ENCODE data around the gene COX5B. TPM values are rescaled to one million over a fixed set of nuclear protein-coding genes. Genes with fewer than 3 reads are reported as not detected.

The COX5B gene
- total RNA-seq, 2 experiments from 2014 or later, result 209 to 210 TPM

- ChIA-PET CTCF (interaction anchor here (0.5 to 3.4 kb wide), 9 partner anchors 9 to 73 kb away, joined by 3 to 28 read pairs (median 13); partner anchors contain the start of genes COX5B and ZAP70), POLR2A (interaction anchor here (1.0 to 6.3 kb wide), 8 partner anchors 12 to 300 kb away, joined by 3 to 148 read pairs (median 8); partner anchors contain the start of genes ANKRD36B, COX5B and ZAP70)
These were observed 17.7 kb downstream of the COX5B start for GRCh38 chr2:97663626-97663961.

- ChIA-PET CTCF (interaction anchor here (0.5 to 3.4 kb wide), 7 partner anchors 9 to 36 kb away, joined by 5 to 28 read pairs (median 7); partner anchors contain the start of gene COX5B), POLR2A (interaction anchor here (0.6 to 6.3 kb wide), 7 partner anchors 9 to 74 kb away, joined by 3 to 148 read pairs (median 6); partner anchors contain the start of genes ANKRD36B, COX5B and ZAP70)
These were observed 18.2 kb downstream of the COX5B start, which contains the start of gene ACTR1B for GRCh38 chr2:97663962-97664635. TSS of gene ACTR1B (minus strand) at chr2:97664044. CDS start at chr2:97663890, 154 bp downstream.

- ChIA-PET CTCF (interaction anchor here (0.9 to 3.4 kb wide), 6 partner anchors 8 to 46 kb away, joined by 3 to 28 read pairs (median 10); partner anchors contain the start of gene COX5B), POLR2A (interaction anchor here (0.6 to 6.3 kb wide), 7 partner anchors 8 to 74 kb away, joined by 3 to 148 read pairs (median 6); partner anchors contain the start of genes ANKRD36B, COX5B and ZAP70)
These were observed 18.7 kb downstream of the COX5B start for GRCh38 chr2:97664636-97664970.

GRCh38 chr2:97669448-97669847 lies 23.6 kb downstream of the COX5B start, which contains the start of gene C2orf92:
TSS of gene C2orf92 (plus strand) at chr2:97669713. CDS start at chr2:97669789, 76 bp downstream.
- CTCF ChIA-PET, result no interaction called here
- POLR2A ChIA-PET, result no interaction called here

- ChIA-PET POLR2A (no interaction called here), CTCF (no interaction called here)
These were observed 24.6 kb downstream of the COX5B start for GRCh38 chr2:97670471-97670870.

GRCh38 chr2:97671526-97671925 lies 25.7 kb downstream of the COX5B start:
- POLR2A ChIA-PET, result no interaction called here
- CTCF ChIA-PET, result no interaction called here

- POLR2A ChIA-PET, result interaction anchor here (1.0 kb wide), 1 partner anchor 8 kb away, joined by 6 read pairs; no protein-coding TSS in a partner anchor
- CTCF ChIA-PET, result interaction anchor here (1.0 kb wide), 1 partner anchor 8 kb away, joined by 6 read pairs; the partner anchor contains the start of gene ACTR1B
These were observed 26.8 kb downstream of the COX5B start for GRCh38 chr2:97672606-97673140.

- ChIA-PET POLR2A (interaction anchor here (1.0 kb wide), 1 partner anchor 9 kb away, joined by 6 read pairs; no protein-coding TSS in a partner anchor), CTCF (interaction anchor here (1.0 kb wide), 1 partner anchor 9 kb away, joined by 6 read pairs; the partner anchor contains the start of gene ACTR1B)
These were observed 27.5 kb downstream of the COX5B start for GRCh38 chr2:97673182-97673914.

- ChIA-PET POLR2A (no interaction called here), CTCF (no interaction called here)
These were observed 28.0 kb downstream of the COX5B start for GRCh38 chr2:97673915-97674283.

- POLR2A ChIA-PET, result interaction anchor here (1.8 kb wide), 1 partner anchor 13 kb away, joined by 6 read pairs; no protein-coding TSS in a partner anchor
- CTCF ChIA-PET, result interaction anchor here (0.7 to 1.6 kb wide), 3 partner anchors 9 to 23 kb away, joined by 3 to 6 read pairs (median 3); no protein-coding TSS in a partner anchor
These were observed 29.7 kb downstream of the COX5B start for GRCh38 chr2:97675430-97676113.

- POLR2A ChIA-PET, result no interaction called here
- CTCF ChIA-PET, result interaction anchor here (0.7 to 1.2 kb wide), 3 partner anchors 11 to 86 kb away, joined by 3 to 5 read pairs (median 3); partner anchors contain the start of gene ACTR1B
These were observed 30.8 kb downstream of the COX5B start for GRCh38 chr2:97676620-97677019.

GRCh38 chr2:97677480-97677879 lies 31.6 kb downstream of the COX5B start:
- ChIA-PET CTCF (interaction anchor here (1.2 kb wide), 1 partner anchor 87 kb away, joined by 3 read pairs; no protein-coding TSS in a partner anchor), POLR2A (no interaction called here)

GRCh38 chr2:97678298-97678697 lies 32.4 kb downstream of the COX5B start:
- CTCF ChIA-PET, result no interaction called here
- POLR2A ChIA-PET, result no interaction called here

GRCh38 chr2:97687235-97687634 lies 41.4 kb downstream of the COX5B start:
- ChIA-PET POLR2A (interaction anchor here (0.6 kb wide), 1 partner anchor 118 kb away, joined by 9 read pairs; no protein-coding TSS in a partner anchor), CTCF (interaction anchor here (0.9 kb wide), 1 partner anchor 13 kb away, joined by 3 read pairs; no protein-coding TSS in a partner anchor)

GRCh38 chr2:97688062-97688827 lies 42.4 kb downstream of the COX5B start:
- POLR2A ChIA-PET, result interaction anchor here (0.5 to 1.0 kb wide), 4 partner anchors 24 to 42 kb away, joined by 3 to 6 read pairs (median 4); partner anchors contain the start of gene COX5B
- CTCF ChIA-PET, result interaction anchor here (0.9 to 1.2 kb wide), 3 partner anchors 11 to 25 kb away, joined by 3 to 5 read pairs (median 3); no protein-coding TSS in a partner anchor

- POLR2A ChIA-PET, result no interaction called here
These were observed 45.3 kb downstream of the COX5B start for GRCh38 chr2:97691166-97691565.

GRCh38 chr2:97693476-97693875 lies 47.6 kb downstream of the COX5B start:
- CTCF ChIA-PET, result no interaction called here

More at GRCh38 chr2:97691166-97691565, 45.3 kb downstream of the COX5B start:
- CTCF ChIA-PET, result interaction anchor here (0.8 to 1.6 kb wide), 3 partner anchors 9 to 100 kb away, joined by 4 to 6 read pairs (median 4); no protein-coding TSS in a partner anchor

GRCh38 chr2:97695744-97696143 lies 49.9 kb downstream of the COX5B start:
- CTCF ChIA-PET, result interaction anchor here (1.3 to 6.7 kb wide), 8 partner anchors 10 to 105 kb away, joined by 3 to 70 read pairs (median 15); partner anchors contain the start of genes ACTR1B, COX5B and ZAP70
- POLR2A ChIA-PET, result interaction anchor here (1.2 kb wide), 1 partner anchor 33 kb away, joined by 3 read pairs; no protein-coding TSS in a partner anchor

More at GRCh38 chr2:97693476-97693875, 47.6 kb downstream of the COX5B start:
- POLR2A ChIA-PET, result no interaction called here
